Loucy (cell line): ENCODE results near the gene ALDH1A1.
"Not testable (repeated sequence)": the region's sequence is repeated elsewhere in the genome, so short reads cannot be mapped to it uniquely, and the experiment has no call there.

ENCODE experiments used
- H2AFZ ChIP-seq: fragments of 200-600 bp; sonication (generic); 2 replicates; pipeline ENCODE4 v1.6.0; 2016; ENCODE audit warnings: antibody characterized with exemption, mild to moderate bottlenecking, low read length, moderate library complexity
- H3F3A ChIP-seq: fragments of 200-600 bp; 2 replicates; pipeline ENCODE4 v1.6.0; 2016; ENCODE audit warnings: antibody characterized with exemption, low read depth, mild to moderate bottlenecking
- H3K27me3 ChIP-seq: fragments of 200-600 bp; sonication (generic); 2 replicates; pipeline ENCODE4 v1.6.1; 2014; ENCODE audit warnings: low read length, mild to moderate bottlenecking; ENCODE audit not compliant: insufficient read depth, poor library complexity, severe bottlenecking
- H3K36me3 ChIP-seq: fragments of 200-600 bp; sonication (generic); 2 replicates; pipeline ENCODE4 v1.6.1; 2016; ENCODE audit warnings: low read length; ENCODE audit not compliant: insufficient read depth
- H3K4me1 ChIP-seq: fragments of 200-600 bp; sonication (generic); 2 replicates; pipeline ENCODE4 v1.5.1; 2014; ENCODE audit warnings: low read length, mild to moderate bottlenecking; ENCODE audit not compliant: insufficient read depth, poor library complexity, severe bottlenecking
- H3K4me2 ChIP-seq: fragments of 200-600 bp; sonication (generic); 2 replicates; pipeline ENCODE4 v1.6.0; 2014; ENCODE audit warnings: antibody characterized with exemption, low read length, low read depth, mild to moderate bottlenecking; ENCODE audit not compliant: poor library complexity, severe bottlenecking
- H3K4me3 ChIP-seq: fragments of 200-600 bp; sonication (generic); 2 replicates; pipeline ENCODE4 v1.5.1; 2014; ENCODE audit warnings: low read length, mild to moderate bottlenecking, mixed read lengths; ENCODE audit not compliant: poor library complexity, severe bottlenecking
- H3K79me2 ChIP-seq: fragments of 200-600 bp; sonication (generic); 2 replicates; pipeline ENCODE4 v1.6.1; 2014; ENCODE audit warnings: low read length; ENCODE audit not compliant: insufficient read depth
- H3K9ac ChIP-seq: fragments of 200-600 bp; sonication (generic); 2 replicates; pipeline ENCODE4 v1.6.0; 2014; ENCODE audit warnings: mild to moderate bottlenecking, low read depth, low read length, moderate library complexity; ENCODE audit not compliant: poor library complexity, severe bottlenecking
- H3K9me2 ChIP-seq: fragments of 200-600 bp; sonication (generic); replicated peaks from 2 replicates; pipeline ENCODE4 v1.6.1; 2016; ENCODE audit warnings: low read depth, low read length, mixed read lengths
- H3K9me3 ChIP-seq: fragments of 200-600 bp; sonication (generic); 2 replicates; pipeline ENCODE4 v1.6.1; 2014; ENCODE audit warnings: mild to moderate bottlenecking, antibody characterized with exemption, low read length, low read depth; ENCODE audit not compliant: insufficient read depth
- H4K20me1 ChIP-seq: fragments of 200-600 bp; sonication (generic); 2 replicates; pipeline ENCODE4 v1.6.0; 2014; ENCODE audit warnings: antibody characterized with exemption, low read length, mild to moderate bottlenecking; ENCODE audit not compliant: insufficient read depth, poor library complexity, severe bottlenecking
- EZH2phosphoT487 ChIP-seq: fragments of 200-600 bp; IDR thresholded peaks from 2 replicates; pipeline ENCODE4 v1.6.1; 2018; ENCODE audit warnings: antibody characterized with exemption, mild to moderate bottlenecking, moderate library complexity, borderline replicate concordance
- TF ChIP-seq, protein P1 (sequence below): fragments of 200-600 bp; sonication (generic); conservative IDR thresholded peaks from 2 replicates; pipeline ENCODE4 v1.5.1; 2014; ENCODE audit warnings: mild to moderate bottlenecking, antibody characterized with exemption, low read length

ALDH1A1 gene

DNA sequence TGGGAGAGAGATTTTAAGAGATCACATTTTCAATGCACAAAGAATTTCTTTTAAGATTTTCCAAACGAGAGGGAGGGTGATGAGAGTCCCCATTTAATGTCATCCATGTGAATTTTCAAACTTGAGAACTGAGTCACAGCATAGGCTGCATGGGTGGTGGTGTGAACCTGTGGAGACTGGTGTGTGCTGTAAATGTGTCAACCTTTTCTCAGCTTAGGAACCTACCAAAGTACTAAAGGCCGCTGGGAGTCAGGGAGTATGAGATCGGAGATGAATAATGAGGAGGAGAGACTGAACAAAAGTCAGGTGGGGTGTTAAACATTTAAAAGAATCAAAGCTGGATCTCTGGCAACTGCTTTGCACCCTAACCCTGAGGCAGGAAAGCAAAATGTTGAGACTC, 7.5 kb downstream of the ALDH1A1 start:
- no peaks in the 10 kb centered on the region for H3K27me3 ChIP-seq
- H3K4me1 ChIP-seq, result peaks cover 16% of the 10 kb centered on the region
- no peaks in the 10 kb centered on the region for H3K79me2 ChIP-seq
- H3K9me3 ChIP-seq, result no peaks in the 10 kb centered on the region
- TF ChIP-seq, protein P1, sequence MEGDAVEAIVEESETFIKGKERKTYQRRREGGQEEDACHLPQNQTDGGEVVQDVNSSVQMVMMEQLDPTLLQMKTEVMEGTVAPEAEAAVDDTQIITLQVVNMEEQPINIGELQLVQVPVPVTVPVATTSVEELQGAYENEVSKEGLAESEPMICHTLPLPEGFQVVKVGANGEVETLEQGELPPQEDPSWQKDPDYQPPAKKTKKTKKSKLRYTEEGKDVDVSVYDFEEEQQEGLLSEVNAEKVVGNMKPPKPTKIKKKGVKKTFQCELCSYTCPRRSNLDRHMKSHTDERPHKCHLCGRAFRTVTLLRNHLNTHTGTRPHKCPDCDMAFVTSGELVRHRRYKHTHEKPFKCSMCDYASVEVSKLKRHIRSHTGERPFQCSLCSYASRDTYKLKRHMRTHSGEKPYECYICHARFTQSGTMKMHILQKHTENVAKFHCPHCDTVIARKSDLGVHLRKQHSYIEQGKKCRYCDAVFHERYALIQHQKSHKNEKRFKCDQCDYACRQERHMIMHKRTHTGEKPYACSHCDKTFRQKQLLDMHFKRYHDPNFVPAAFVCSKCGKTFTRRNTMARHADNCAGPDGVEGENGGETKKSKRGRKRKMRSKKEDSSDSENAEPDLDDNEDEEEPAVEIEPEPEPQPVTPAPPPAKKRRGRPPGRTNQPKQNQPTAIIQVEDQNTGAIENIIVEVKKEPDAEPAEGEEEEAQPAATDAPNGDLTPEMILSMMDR, result no peak
- TF ChIP-seq EZH2phosphoT487, result no peak
- no peak overlapping the region for H3K4me3 ChIP-seq
- H3K9me2 ChIP-seq, result no peaks in the 10 kb centered on the region
- no peak overlapping the region for H2AFZ ChIP-seq
- no peaks in the 10 kb centered on the region for H3K36me3 ChIP-seq
- H3F3A ChIP-seq, result no peaks in the 10 kb centered on the region
- no peak overlapping the region for H3K9ac ChIP-seq
- no peaks in the 10 kb centered on the region for H4K20me1 ChIP-seq
- no peak overlapping the region for H3K4me2 ChIP-seq

GRCh38 chr9:72943844-72944462, 8.9 kb downstream of the ALDH1A1 start:
- H3K4me3 ChIP-seq, result no peak overlapping the region
- H3K36me3 ChIP-seq, result no peaks in the 10 kb centered on the region
- no peak overlapping the region for H3K4me2 ChIP-seq
- H3K9me2 ChIP-seq, result no peaks in the 10 kb centered on the region
- H2AFZ ChIP-seq, result no peak overlapping the region
- H3K9me3 ChIP-seq, result no peaks in the 10 kb centered on the region
- no peak overlapping the region for H3K9ac ChIP-seq
- H3K27me3 ChIP-seq, result no peaks in the 10 kb centered on the region
- no peaks in the 10 kb centered on the region for H3F3A ChIP-seq
- H4K20me1 ChIP-seq, result no peaks in the 10 kb centered on the region
- no peak for TF ChIP-seq EZH2phosphoT487
- TF ChIP-seq, protein P1, result no peak
- no peaks in the 10 kb centered on the region for H3K79me2 ChIP-seq
- peaks cover 18% of the 10 kb centered on the region for H3K4me1 ChIP-seq

DNA sequence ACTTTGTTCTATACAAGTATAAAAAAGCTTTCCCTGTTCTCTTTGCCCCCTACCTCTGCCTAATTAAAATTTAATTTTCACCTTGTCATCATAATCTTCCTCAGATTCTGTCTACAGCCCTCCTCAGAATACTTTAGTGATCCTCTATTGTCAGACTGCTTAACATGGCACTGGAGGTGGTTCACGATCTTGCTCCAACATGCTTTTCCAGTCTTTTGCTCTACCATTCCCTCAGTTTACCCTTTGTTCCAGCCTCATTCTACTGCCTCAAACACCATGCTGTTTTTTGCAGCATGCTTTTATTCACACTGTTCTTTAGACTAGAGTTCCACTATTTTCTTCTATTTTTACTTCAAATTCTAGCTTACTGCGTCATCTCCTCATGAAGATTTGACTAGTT, 10.4 kb downstream of the ALDH1A1 start:
- no peak overlapping the region for H2AFZ ChIP-seq
- H3K9ac ChIP-seq, result no peak overlapping the region
- no peaks in the 10 kb centered on the region for H3K27me3 ChIP-seq
- peaks cover 11% of the 10 kb centered on the region for H3K4me1 ChIP-seq
- H3K9me3 ChIP-seq, result no peaks in the 10 kb centered on the region
- no peaks in the 10 kb centered on the region for H3K36me3 ChIP-seq
- no peaks in the 10 kb centered on the region for H3K79me2 ChIP-seq
- no peaks in the 10 kb centered on the region for H3F3A ChIP-seq
- no peak overlapping the region for H3K4me2 ChIP-seq
- H3K9me2 ChIP-seq, result no peaks in the 10 kb centered on the region
- no peak overlapping the region for H3K4me3 ChIP-seq
- TF ChIP-seq, protein P1, result no peak
- no peak for TF ChIP-seq EZH2phosphoT487
- no peaks in the 10 kb centered on the region for H4K20me1 ChIP-seq

DNA sequence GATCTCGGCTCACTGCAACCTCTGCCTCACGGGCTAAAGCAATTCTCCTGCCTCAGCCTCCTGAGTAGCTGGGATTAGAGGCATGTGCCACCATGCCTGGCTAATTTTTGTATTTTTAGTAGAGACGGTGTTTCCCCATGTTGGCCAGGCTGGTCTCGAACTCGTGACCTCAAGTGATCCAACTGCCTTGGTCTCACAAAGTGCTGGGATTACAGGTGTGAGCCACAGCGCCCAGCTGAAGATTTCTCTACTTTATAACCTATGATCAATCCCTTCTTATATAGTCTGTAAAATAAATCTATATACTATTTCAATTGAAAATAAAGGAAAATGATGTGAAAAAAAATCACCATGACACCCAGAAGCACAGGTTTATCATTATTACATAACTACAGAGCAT, 13.3 kb downstream of the ALDH1A1 start:
- H3K27me3 ChIP-seq, H3K79me2 ChIP-seq, H3K9me3 ChIP-seq, H3K9me2 ChIP-seq, H3K36me3 ChIP-seq, H3K4me1 ChIP-seq, H3K9ac ChIP-seq, H2AFZ ChIP-seq, H3K4me2 ChIP-seq, H3K4me3 ChIP-seq, H4K20me1 ChIP-seq, H3F3A ChIP-seq: not testable (repeated sequence)
